Left ventricle myocardium inferior (tissue), 1 donor: ENCODE results near the gene KIAA1755. TPM values are rescaled to one million over a fixed set of nuclear protein-coding genes. Genes with fewer than 3 reads are reported as not detected.

Experiments used
- DNase-seq: peaks from one replicate; pipeline ENCODE4 v3.0.0-alpha.2; 2020
- H3K27ac ChIP-seq: fragments of 200-600 bp; replicated peaks from 2 replicates; pipeline ENCODE4 v1.8.0; 2021
- H3K27me3 ChIP-seq: fragments of 200-600 bp; 2 replicates; pipeline ENCODE4 v1.8.0; 2021; ENCODE audit warnings: low read depth
- H3K36me3 ChIP-seq: fragments of 200-600 bp; 2 replicates; pipeline ENCODE4 v1.8.0; 2021
- H3K4me1 ChIP-seq: fragments of 200-600 bp; 2 replicates; pipeline ENCODE4 v1.8.0; 2021
- H3K4me3 ChIP-seq: fragments of 200-600 bp; 2 replicates; pipeline ENCODE4 v1.8.0; 2021; ENCODE audit warnings: mild to moderate bottlenecking, moderate library complexity
- H3K9me3 ChIP-seq: fragments of 200-600 bp; replicated peaks from 2 replicates; pipeline ENCODE4 v1.8.0; 2021
- CTCF ChIP-seq: fragments of 200-600 bp; IDR thresholded peaks from 2 replicates; pipeline ENCODE4 v1.8.0; 2021; ENCODE audit warnings: antibody characterized with exemption, mild to moderate bottlenecking, borderline replicate concordance
- intact Hi-C: fragments of 100-400 bp; cut with micrococcal nuclease; formaldehyde crosslinking; loops from one replicate; pipeline ENCODE4 v1.11.0; 2022
- total RNA-seq: library from RNA; stranded (reverse); fragmentation: NEBNext Ultra II Directional; extraction: Animal tissue kit (Norgen Biotek cat#: 25700); gene quantifications from one replicate; pipeline ENCODE4 v1.2.1, GENCODE V29; 2021
- donor health status: DM: no; HTN: yes; CAD: no; lungs with severe emphysema.

Gene KIAA1755
- total RNA-seq, 1 donor from 2014 or later: 7.1 TPM

DNA sequence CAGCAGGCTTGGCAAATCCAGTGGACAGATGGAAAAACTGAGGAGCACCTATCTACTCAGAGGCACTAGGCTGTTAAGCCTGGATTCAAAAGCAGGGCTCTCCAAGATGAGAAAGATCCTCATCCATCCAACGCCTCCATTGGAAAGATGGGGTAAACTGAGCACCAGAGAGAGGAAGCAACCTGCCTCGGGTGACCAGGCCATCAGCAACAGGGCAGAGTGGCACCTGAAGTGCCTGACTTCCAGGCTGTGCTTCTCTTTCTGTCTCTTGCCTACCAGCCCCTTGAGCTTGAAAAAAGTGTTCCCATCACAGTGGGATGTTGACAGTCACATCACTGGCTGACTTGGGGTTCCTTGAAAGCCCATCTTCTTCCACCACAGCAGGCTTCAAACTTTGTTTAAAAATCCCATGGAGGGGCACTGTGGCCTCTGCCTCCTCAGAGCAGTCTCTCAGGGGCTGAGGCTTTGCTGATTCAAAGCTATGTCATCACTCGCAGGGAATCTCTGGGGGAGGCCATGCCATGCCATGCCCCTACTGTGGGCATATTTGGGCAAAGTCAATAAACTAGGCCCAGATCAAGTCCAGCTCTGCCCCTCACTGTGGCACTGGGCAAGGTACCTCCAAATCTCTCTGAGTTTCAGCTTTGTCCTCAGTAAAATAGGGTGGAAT is 50.7 kb downstream of the KIAA1755 start:
- Histone ChIP-seq H3K27me3 (no peaks in the 10 kb centered on the region), H3K27ac (peak overlapping the region; percentile 79), H3K36me3 (no peaks in the 10 kb centered on the region), H3K4me1 (peaks cover 41% of the 10 kb centered on the region), H3K4me3 (no peak overlapping the region), H3K9me3 (peaks cover 16% of the 10 kb centered on the region)
- no peak for DNase-seq
- no peak for TF ChIP-seq CTCF
- intact Hi-C loops: no loop called here

GRCh38 chr20:38209054-38209675 is 51.4 kb downstream of the KIAA1755 start:
- Histone ChIP-seq H3K4me1 (peaks cover 41% of the 10 kb centered on the region), H3K9me3 (peaks cover 16% of the 10 kb centered on the region)
- peak; percentile 82 for DNase-seq

DNA sequence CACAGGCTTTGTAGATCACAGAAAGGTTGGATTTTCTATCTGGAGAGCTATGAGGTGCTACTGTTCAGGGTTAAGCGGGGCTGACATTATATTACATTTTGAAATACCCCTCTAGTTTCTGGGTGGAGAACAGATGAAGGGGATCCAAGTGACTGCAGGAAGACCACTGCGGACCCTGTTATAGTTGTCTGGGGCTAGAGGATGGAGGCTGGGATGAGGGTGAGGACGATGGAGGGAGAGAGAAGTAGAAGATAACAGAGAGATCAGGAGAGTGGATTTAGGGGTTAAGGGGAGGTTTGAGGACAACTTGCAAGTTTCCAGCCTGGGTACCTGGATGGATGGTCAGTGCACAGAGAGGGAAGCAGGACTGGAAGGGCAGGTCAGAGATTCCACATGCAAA is 52.0 kb downstream of the KIAA1755 start:
- Histone ChIP-seq H3K27me3 (no peaks in the 10 kb centered on the region), H3K27ac (peak overlapping the region; percentile 79), H3K9me3 (peaks cover 16% of the 10 kb centered on the region), H3K4me3 (no peak overlapping the region), H3K4me1 (peaks cover 41% of the 10 kb centered on the region), H3K36me3 (no peaks in the 10 kb centered on the region)
- no peak for TF ChIP-seq CTCF
- DNase-seq: no peak
- intact Hi-C loops: no loop called here

More at GRCh38 chr20:38209054-38209675, 51.4 kb downstream of the KIAA1755 start:
- no peak for TF ChIP-seq CTCF
- Histone ChIP-seq H3K36me3 (no peaks in the 10 kb centered on the region), H3K4me3 (no peak overlapping the region), H3K27me3 (no peaks in the 10 kb centered on the region), H3K27ac (peak overlapping the region; percentile 79)
- intact Hi-C loops: no loop called here

DNA sequence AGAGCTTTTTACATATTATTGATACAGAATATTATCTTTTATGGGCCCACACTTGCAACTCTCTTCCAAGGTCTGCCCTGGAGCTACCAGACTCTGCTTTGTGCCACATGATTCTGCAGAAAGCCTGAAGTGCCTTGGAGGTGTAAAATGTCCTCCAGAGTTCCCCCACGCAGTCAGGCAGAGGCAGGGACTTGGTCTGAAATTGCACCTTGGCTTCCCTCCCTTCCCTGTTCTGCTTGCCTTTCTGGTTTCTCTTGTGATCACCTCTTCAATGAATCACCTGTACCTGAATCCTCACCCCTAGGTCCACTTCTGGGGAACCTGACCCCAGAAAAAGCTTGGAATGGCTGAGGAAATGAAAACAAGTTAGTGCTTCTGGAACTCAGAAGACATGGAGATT is 52.4 kb downstream of the KIAA1755 start:
- intact Hi-C loops: no loop called here
- no peak for DNase-seq
- H3K27ac ChIP-seq: peak overlapping the region; percentile 79

GRCh38 chr20:38207621-38208020 is 52.9 kb downstream of the KIAA1755 start:
- no peaks in the 10 kb centered on the region for H3K36me3 ChIP-seq
- no peak overlapping the region for H3K4me3 ChIP-seq
- no peak for TF ChIP-seq CTCF
- intact Hi-C loops: no loop called here
- no peak for DNase-seq
- H3K27ac ChIP-seq: peak overlapping the region; percentile 79
- peaks cover 16% of the 10 kb centered on the region for H3K9me3 ChIP-seq
- H3K4me1 ChIP-seq: peaks cover 40% of the 10 kb centered on the region
- no peaks in the 10 kb centered on the region for H3K27me3 ChIP-seq

More for the DNA sequence above, 52.4 kb downstream of the KIAA1755 start:
- no peaks in the 10 kb centered on the region for H3K27me3 ChIP-seq
- H3K4me3 ChIP-seq: no peak overlapping the region
- peaks cover 41% of the 10 kb centered on the region for H3K4me1 ChIP-seq
- peaks cover 16% of the 10 kb centered on the region for H3K9me3 ChIP-seq
- H3K36me3 ChIP-seq: no peaks in the 10 kb centered on the region
- no peak for TF ChIP-seq CTCF
